UCSD-AML1 (cell line): ENCODE data around the gene RAB11FIP5.

Source experiments
- DNase-seq: peaks from one replicate; lab custom pipeline; 2025; ENCODE audit not compliant: unreplicated experiment; lab: John Stamatoyannopoulos, UW

RAB11FIP5 gene

DNA sequence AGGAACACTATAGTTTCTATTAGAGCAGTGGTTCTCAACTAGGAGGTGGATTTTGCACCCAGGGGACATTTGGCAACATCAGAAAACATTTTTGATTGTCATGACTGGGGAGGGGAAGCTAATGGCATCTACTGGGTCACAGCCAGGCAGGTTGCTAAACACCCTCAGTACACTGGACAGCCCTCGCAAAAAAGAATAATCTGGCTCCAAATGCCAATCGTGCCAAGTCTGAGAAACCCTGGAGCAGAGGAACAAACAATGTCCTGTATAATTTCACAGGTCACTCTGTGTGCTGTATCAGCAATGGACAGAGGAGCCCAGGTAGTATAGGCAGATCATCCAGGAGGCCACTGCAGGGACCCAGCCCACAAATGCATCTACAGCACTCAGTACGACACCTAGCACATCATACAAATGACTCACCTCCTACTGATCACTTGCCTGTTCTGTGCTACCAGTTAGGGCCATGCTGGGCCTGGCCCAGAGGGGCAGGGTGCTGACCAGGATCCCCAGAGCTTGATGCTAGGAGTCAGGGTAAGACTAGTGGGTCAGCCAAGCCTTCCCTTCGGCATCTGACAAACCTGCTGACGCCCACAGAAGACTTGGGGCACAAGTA lies 78.9 kb downstream of the RAB11FIP5 start:
- DNase-seq = no peak

DNA sequence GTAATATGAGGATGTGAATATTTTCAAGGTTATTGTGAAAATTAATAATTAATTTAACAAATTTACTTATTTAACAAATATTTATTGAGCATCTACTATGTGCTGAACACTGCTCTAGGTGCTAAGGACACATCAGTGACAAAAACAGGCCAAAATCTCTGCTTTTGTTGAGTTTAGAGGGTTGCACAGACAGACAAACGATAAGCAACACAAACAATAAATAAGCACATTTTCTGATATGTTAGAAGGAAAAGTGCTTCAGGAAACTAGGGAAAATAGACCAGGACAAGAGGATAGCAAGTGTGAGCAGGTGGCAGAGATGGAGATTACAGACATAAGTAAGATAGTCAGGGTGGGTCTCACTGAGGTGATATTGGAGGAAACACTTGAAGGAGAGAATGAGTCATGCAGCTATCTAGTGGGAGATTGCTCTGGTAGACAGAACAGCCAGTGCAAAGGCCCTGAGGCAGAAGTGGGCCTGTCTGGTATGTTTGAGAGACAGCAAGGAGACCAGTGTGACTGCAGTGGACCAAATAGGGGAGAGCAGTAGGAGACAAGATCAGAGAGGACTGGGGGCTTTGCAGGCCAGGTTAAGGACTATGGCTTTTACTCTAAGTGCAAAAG lies 79.5 kb downstream of the RAB11FIP5 start:
- no peak for DNase-seq

DNA sequence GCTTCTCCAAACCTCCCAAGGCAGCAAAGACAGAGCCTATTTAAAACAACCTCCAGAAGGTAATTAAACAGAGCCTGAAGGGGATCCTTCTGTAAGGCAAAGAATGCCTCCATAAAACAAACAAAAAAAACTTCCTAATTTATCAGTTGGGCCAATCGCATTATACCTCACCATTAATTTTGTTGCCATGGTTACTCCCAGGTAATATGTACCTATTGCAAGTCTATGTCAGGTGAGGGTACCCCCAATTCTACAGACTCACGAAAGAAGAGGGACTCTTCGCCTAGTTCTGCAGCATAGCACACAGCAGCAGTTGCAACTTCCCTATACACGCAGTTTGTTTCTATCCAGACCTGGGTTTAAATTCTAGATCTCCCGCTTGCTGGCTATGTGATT lies 80.0 kb downstream of the RAB11FIP5 start:
- no peak for DNase-seq

DNA sequence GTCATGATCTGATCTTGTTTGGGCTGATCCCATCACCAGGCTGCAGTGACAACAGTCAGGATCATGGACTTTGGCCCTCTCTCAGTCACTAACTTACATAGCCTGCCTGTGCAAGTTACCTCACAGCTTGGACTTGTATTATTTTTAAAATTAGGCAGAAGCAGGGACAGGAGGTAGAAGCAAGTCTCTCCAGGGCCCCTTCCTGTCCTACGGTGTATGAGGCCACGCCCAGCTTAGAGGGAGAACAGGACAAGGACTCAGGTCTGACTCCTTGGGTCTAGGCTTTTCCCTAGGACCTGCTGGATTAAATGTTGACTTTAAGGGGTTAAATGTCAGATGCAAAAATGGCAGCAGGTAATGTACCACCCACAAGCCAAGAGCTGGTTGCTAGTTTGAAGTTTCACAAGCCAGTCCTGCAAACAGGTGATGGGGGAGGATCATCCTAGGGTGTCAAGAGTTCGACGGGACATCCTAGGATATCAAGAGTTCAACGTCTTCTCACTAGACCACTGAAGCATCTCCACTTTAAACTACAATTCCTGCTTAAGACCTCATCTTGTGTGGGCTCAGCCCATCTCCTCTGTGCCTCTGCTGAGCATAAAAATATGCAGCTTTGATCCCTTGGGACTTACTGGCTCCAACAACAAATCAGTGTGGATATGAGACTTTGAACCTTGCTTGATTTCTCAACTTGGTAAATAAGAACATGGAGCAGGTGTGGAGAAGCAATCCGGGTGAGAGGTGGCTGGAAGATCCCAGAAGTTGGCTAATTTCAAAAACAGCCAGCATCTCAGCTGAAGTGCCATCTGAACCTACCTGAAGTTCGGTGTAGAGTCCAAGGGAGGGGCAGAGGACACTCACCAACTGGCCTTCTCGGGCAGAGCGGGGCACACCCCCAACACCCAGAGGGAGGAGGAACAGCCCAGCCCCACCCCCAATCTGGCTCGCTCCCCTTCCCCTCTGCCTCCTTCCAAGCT lies 80.7 kb downstream of the RAB11FIP5 start:
- DNase-seq = no peak

DNA sequence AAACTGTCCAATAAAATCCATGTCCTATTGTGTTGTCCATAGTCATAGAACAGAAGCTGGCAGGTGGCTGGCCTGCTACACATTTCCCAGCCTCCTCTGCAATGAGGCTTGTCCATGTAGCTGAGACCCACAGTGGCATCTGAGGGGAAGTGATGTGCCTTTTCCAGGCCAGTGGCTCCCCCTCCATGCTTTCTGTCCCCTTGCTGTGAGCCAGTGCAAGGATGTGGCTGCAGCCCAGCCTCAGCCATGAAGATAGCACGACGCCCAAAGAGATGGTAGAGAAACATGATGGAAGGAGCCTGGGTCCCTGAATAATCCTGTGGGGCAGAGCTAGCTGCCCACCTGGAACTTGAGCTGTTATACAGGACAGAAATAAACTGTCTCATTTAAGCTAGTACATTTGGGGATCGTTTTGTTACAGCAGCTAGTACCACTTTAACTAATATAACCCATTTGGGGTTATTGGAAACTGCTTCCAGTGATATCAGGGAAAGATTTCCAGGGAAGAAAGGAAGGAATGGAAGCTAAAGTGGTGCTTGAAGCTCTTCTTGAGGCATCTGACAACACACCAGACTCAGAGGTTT lies 81.6 kb downstream of the RAB11FIP5 start:
- DNase-seq = no peak

DNA sequence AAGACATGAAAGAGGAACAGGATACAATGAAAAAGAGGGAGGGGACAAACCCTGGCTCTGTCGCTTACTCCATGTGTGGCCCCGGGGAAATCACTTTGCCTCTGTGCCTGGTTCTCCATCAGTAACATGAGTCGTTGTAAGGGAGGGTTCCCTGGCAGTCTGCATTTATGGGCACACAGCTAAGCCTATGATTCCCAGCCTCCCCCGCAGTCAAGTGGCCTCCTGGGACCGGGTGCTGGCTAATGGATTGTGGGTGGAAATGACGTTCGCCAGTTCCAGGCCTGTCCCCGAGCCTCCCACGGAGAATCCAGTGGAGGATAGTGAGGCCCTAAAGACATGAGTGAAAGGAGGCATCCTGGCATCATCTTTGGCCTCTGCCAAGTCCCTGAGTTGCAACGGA lies 83.9 kb downstream of the RAB11FIP5 start:
- DNase-seq = no peak

DNA sequence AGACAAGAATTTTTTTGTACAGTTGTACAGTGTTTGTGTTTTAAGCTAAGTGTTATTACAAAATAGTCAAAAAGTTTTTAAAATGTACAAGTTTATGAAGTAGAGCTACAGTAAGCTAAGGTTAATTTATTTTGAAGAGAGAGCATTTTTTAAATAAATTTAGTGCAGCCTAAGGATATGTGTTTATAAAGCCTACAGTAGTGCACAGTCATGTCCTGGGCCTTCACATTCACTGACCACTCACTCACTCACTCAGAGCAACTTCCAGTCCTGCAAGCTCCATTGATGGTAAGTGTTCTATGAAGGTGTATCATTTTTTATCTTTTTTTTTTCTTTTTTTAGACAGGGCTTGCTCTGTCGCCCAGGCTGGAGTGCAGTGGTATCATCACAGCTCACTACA lies 85.4 kb downstream of the RAB11FIP5 start:
- DNase-seq = no peak

DNA sequence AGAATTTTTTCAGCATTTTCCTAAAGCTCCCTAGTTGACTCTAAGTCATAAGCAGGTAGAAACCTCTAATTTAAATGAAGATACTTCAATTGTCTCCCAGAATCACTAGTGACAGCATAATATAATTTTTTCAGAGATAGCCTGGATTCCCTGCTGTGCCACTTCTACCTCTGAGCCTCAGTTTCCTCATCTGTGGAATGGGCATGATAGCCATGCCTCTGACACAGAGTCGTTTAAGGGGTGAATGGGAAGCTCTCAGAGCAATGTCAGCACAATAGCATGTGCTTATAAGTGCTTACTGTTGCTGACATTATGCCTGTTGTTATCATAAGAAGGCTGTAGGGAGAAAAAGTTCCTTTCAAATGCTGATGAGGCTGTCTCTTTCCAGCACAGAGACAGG lies 89.3 kb downstream of the RAB11FIP5 start:
- no peak for DNase-seq
